HK-2 (cell line): ENCODE results near the gene EEF1A2.

Source experiments
- DNase-seq: peaks from one replicate; pipeline ENCODE4 v3.0.0-alpha.2; 2018; ENCODE audit not compliant: unreplicated experiment

EEF1A2 gene

DNA sequence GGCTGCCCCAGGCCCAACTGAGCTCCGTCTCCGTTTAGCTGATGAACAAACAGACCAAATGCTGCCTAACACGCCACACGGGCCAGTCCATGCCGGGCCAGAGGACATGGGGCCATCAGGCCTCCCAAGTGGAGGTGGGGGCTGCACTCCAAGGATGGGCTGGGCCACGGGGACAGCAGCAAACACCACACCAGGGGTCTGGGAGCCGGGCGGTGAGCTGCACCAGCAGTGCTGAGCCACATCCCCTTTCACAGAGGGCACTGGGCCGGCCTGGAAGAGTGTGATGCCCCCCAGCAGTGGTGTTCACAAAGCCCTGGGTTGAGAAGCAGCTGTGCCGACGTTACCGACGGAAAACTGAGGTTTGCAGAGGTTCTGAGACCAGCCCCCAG, 29.2 kb downstream of the EEF1A2 start:
- DNase-seq, result no peak

DNA sequence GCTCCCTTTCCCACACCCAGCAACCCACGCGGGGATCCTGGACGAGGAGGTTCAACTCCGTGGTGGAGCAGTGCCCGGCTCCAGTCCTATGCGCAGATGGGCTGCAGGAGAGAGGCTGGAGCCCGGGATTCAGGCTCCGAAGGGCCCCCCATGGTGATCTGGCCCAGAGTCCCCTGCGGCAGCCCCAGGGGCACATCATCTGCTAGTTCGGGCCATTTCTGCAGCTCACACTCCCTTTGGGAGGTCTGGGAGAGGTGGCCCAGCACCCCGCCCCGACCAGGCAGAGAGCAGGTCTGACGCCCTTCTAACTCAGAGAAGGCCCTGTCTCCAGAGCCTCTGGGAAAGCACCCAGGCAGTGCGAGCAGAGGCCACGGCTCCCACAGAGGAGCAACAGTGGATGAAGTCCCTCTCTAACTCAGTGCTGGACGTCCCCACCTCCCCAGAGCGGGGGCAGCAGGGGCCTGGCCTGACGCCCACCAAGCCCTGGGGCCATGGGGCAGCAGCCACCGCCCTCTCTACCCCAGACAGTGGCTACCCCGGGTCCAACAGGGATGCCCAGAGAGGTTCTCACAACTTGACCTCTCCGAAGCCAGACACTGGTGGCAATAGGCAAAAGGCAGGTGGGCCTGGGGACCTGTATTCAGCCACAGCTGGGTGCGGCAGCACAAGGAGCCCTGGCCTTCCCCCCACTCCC, 29.7 kb downstream of the EEF1A2 start:
- DNase-seq, result no peak

DNA sequence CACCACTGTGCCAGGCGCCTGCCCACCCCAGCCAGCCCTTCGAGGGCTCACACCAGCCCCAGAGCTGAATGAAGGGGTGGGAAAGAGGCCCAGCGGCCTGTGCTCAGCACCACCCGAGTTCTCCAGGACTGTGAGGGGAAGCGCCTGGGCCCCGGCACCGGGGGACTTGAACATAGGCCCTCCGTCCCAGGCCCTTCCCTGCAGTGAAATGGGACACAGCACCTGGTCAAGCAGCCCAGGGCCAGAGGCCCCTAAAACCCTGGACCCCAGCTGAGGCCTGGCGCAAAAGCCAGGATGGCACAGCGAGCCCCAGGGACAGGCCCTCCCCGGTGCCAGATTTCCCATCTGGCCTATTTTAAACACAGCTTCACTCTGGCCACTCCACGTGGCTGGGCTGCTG, 30.5 kb downstream of the EEF1A2 start:
- no peak for DNase-seq

DNA sequence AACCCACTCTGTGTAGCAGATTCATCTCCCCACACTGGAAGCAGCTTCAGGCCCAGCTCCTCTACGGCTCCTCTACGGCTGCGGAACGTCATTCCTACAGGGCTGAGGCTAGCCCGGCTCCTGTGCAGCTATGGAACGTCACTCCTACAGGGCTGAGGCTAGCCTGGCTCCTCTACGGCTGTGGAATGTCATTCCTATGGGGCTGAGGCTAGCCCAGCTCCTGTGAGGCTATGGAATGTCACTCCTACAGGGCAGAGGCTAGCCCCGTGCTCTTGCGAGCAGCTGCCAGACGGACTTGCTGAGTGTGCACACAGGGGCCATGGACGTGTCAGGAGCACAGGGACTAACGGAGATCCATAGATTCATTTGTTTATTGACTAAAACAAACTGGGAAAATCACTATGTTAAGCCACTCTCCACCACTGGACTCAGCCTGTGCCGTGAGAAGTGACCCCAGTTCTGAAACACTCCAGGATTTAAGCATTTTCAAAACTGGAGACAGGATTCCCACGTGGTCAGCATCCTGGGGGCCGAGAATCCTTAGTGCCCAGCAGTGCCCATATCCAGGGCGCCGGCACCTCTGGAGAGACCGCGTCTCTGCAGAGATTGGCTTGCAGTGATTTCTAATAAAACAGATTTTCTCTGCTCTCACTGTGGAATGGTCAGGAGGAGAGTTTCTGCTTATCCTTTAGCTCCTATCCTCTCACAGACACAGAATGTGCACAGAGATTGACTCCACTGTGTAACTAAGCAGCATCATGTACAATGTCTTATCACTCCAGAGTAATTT, 31.4 kb downstream of the EEF1A2 start:
- DNase-seq, result no peak

DNA sequence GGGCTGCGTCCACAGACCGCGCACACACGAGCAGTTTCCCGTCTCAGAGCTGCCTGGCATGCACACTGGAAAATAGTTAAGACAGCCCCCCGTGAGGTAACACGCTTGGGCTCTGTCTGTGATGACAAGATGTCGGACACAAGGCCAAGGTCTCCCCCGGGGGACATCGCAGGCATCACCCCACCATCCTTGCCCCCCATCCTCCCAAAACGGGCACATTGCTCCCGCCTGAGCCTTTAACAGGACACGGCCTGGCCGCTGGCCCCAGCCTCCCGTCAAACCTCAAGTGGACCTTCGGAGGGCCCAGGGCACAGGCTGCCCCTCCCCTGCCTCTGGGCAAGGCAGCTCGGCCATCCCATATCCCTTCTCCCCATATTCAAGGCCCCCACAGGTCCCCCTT, 32.0 kb downstream of the EEF1A2 start:
- no peak for DNase-seq

DNA sequence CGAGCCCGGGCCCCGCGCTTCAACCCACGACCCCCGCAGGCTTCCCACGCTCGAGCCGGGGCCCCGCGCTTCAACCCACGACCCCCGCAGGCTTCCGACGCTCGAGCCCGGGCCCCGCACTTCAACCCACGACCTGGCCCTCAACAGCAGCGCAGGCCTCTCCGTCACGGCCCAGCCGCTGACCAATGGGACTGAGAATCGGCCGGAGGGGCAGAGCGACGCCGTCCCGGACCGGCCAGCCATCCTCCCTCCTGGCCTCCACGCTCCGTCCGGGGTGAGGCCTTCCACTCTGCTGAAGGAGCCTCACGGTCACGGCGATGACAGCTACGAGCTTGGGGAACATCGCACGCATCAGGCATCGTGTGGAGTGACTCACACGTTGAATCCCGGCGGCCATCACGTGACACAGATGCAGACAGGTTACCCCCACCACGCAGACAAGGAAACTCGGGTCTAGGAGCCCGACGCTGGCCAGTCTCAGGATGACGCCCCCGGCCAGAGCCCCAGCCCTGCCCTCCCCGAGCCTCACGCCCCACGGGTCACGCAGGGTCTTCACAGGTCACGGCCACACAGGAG, 32.5 kb downstream of the EEF1A2 start:
- no peak for DNase-seq

DNA sequence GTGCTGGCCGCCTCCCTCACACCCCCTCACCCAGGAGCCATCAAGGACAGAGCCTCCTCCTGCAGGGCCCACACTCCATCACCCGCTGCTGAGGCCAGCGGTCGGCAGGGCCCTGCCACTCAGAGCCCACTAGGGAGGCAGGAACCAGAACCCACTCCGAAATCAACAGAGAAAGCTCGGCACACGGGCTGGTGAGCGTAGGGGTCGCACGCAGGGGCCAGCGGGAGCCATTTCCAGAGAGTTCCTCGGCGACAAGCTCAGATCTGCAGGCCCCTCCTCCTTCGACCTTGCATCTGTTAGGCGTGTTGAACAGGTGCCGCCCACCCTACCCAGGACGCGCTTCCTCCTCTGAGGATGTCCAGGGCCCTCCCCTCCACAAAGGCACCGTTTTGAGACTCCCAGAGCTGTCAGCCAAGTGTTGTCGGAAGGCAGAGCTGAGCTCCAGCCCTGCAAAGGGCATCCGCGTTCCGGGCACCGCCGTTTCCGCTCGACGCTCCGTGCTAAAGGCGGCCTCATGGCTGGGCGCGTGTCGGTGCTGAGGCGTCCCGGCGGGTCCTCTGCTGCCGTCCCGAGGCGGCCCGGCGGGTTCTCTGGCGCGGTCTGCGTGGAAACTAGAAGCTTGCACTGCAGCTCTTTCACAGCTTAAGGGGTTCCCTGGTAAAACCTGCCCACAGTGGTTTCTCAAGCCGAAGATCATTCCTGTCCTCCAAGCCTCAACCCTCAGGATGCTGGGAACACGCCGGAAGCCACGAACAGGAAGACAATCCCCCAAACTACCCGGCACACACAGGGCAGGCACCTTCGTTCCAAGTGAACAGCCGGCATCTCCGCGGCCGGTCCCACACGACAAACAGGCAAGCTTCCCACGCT, 33.3 kb downstream of the EEF1A2 start:
- no peak for DNase-seq

DNA sequence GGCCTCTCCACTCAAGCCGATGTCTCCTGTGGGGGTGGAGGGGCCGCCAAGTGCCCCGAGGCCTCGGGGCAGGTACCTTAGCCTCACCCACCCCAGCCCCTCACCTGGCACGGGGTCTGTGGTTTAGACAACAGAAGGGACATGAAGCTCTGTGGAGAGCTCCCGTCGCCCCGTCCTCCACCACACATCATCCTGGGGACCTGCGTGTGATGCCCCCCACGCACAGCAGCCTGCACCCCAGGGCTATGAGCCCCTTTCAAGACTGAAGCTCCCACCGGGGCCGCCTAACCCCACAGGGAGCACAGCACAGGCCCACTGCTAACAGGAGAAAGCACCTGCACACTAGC, 34.6 kb downstream of the EEF1A2 start:
- no peak for DNase-seq

DNA sequence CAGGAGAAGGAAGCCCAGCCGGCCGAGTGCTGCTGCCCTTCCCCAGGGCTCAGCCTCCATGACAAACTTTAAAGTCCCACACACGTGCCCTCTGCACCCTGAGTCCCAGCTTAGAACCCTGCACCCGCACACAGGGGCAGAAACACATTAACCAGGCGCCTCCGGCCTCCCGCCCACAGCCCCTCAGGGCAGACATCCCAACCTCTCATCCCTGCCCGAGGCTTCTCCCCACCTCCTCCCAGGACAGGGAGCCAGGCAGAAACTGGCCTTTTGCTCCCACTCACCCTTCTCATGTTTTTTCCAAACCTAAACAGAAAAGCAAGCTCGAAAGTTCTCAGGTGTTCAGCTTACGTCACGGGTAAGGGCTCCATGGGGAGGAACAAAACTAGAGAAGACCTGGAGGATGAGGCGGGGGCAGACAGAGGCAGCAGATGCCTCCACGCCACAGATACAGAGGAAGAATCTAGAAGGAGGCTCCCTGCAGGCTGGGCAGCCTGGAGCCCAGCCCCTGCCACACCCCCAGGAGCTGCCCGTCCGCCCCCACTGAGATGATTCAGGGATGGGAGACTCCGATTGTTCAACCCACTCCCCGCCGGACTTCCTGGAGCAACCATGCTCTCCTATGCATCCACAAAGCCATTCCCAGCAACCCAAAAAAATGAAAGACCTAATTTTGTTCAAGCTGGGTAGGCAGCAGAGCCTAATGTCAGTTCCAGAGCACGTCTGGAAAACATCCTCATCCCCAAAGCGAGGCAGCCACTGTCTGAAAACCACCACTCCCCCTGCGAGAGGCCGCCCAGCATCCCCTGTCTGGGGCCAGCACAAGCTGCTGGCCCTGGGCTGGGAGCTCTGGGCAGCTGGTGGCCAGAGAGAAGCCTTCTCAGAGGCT, 35.2 kb downstream of the EEF1A2 start:
- peak; percentile 52 for DNase-seq

DNA sequence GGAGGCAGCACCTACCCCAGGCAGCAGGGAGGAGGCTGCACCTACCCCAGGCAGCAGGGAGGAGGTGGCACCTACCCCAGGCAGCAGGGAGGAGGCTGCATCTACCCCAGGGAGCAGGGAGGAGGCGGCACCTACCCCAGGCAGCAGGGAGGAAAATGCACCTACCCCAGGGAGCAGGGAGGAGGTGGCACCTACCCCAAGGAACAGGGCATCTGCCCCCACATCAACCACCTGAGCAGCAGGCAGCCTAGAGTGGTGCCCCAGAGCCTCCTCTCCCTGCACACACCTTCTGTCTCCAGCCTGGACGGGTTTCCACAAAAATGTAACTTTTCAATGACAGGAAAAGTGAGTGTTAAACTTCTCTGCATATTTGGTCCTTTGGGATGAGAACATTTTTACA, 36.6 kb downstream of the EEF1A2 start:
- no peak for DNase-seq

DNA sequence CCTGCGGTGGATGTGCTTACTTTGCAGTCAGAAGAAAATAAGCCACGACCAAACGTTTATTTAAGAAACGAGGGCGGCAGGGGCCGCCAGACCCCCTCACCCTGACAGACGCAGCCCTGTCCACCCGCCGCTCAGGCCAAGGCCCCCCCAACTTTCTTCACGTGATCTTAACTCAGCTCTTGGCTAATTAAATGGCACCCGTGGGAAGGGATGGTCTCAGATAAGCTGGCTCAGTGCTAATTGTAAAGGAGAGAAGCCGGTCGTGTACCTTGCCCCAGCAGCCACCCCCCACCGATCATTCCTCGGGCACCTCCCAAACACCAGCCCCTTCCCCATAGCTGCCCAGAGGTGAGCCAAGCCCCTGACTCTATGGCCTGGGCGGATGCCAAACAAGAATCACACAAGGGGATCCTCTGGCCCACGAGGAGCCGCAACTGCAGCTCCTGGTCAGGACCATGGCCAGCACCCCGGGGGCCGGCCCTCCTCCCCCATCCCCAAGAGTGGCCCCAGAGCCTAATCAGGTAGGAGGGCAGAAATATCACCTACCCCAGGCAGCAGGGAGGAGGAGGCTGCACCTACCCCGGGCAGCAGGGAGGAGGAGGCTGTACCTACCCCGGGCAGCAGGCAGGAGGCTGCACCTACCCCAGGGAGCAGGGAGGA, 37.6 kb downstream of the EEF1A2 start:
- DNase-seq, result peak; percentile 56

DNA sequence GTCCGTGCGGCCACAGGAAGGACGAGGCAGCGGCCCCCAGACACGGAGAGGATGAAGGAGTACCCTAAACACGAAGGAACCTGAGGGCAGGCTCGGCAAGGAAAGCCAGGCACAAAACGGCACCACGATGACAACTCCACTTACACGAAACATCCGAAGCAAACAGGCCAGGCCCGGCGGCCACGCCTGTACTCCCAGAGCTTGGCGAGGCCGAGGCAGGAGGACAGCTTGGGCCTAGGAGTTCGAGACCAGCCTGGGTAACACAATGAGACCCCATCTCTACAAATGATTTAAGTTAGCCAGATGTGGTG, 39.9 kb downstream of the EEF1A2 start:
- no peak for DNase-seq

DNA sequence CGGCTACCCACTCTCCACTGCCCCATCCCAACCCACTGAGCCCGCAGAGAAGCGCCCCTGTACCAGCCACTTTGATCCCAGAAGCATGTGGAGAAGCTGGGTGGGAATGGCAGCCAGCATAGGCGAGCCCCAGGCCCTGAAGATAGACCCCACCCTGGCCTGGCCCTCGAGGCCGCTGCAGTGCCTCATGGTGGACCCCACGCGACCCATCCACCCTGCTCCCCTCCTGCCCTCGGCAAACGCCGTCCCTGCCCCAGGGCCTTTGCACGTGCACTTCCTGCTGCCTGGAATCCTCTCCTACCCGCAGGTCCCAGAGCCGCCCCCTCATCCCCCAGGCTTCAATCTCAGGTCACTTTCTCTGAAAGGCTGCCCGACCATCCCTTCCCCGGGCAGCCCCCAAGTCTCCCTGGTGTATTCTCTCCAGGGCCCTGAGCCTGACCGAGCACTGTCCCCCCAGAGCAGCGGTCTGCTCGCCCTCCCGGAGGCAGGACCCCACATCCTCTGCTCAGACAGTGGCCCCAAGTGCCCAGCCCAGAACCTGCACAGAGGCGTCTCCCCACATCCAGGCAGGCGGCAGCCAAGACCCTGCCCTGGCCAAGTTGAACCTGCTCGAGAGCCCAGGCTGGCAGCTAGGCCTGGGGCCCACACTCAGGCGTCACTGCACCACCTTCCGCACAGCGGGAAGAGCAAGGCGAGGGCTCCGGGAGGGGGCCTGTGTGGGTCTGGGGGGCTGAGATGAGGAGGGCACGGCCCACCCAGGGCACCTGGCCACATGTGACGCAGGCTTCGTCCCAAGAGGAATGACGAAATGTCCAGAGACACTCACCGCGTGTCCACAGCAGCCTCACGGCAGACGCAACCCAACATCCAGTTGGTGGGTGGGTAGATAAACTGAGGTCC, 40.5 kb downstream of the EEF1A2 start:
- DNase-seq, result no peak

DNA sequence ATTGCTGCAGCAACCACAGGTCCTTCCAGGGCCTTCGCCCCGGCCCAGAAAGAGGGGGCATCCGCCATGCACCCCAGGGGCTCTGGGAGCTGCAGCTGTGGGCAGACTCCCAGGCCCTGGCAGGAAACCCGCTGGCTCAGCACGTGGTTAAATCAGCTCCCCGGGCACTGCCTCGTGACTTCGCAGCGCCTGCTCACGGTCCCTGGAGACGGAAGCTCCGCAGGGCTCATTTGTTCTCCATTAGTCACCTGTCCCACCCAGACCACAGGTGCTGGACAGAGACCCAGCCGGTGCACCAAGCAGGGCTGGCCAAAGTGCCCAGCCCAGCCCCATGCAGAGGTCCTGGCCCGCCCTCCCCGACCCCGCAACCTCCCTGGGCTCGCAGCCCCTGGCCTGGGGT, 41.1 kb downstream of the EEF1A2 start:
- DNase-seq, result peak; percentile 88

DNA sequence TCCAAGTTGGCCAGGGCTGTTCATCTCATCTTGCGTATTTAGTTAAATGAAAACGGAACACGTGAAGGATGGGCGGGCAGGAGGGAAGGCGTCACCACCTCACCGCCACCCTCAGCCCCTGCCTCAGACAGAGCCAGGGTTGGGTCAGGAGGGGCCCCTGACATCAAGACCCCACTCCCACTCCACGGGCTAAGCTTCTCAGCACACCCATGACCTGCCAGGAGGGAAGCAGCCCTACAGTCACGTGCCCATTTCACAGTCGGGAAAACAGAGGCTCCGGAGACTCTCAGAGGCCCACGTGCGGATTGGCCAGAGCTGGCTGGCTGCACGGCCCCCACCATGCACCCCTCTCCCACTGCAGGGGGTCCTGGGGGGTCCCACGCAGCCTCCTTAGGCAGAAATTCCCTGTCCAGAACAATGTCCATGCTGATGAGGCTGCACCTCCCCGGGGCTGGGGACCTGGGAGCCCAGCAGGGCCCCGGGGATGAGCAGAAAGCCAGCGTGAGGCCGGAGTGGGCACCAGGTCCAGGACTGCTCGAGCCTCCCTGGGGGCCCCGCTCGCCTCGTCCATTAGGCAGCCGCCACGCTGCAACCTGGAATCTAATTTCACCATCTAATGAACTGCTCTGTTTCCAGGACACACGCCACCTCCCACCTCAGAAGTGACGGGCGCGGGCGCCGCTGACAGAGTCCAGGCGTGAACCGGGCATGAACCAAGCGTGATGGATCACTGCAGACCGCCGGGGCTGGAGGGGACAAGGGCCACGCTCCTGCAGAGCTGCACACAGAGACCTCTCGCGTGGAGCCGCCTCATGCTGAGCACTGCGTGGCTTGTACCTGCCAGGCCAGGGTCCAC, 42.2 kb downstream of the EEF1A2 start:
- no peak for DNase-seq

DNA sequence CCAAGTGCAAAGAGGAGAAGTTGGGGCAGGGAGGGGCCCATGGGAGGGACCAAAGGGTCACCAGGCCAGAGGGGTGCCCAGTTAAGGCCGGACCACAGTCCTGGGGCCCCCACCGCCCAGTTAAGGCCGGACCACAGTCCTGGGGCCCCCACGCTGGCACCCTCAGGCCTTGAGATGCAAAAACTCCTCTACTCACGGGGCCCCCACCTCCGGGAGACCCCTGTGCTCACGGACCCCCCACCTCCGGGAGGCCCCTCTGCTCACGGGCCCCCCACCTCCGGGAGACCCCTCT, 43.4 kb downstream of the EEF1A2 start:
- DNase-seq, result no peak

DNA sequence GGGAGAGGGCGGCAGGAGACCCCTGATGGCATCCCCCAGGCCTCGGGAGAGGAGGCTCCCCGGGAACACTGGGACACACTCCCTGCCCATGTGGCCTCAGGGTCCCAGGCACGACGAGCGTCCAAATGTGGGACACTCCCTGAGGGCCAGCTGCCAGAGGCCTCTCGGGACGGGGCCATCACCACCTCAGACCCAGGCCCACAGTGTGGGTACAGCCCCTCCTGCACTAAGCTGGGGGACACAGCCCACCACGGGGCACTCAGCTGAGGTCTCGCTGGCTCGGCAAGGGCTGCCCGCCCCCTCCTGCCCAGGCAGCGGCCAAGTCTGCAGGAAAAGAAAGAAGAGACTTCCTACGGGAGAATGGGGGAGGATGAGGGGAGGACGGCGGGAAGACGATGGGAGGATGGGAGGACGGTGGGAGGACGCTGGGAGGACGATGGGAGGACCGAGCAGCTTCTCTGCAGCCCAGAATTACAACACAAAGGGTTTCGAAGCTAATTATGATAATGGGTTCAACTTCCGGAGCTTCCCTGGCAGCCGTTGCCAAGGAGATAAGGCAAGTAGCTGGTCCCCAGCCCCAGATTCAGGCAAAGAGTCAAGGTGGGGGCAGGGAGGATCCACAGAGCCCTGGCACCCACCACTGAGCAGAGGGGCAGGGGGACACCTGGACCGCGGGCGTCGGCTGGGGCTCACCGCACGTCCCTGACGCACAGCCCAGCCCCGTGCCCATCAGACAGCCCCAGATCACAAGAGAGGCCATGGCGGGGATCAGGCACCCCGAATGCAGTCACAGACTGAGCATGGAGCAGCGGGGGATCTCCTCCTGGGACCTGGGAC, 43.9 kb downstream of the EEF1A2 start:
- DNase-seq, result no peak

DNA sequence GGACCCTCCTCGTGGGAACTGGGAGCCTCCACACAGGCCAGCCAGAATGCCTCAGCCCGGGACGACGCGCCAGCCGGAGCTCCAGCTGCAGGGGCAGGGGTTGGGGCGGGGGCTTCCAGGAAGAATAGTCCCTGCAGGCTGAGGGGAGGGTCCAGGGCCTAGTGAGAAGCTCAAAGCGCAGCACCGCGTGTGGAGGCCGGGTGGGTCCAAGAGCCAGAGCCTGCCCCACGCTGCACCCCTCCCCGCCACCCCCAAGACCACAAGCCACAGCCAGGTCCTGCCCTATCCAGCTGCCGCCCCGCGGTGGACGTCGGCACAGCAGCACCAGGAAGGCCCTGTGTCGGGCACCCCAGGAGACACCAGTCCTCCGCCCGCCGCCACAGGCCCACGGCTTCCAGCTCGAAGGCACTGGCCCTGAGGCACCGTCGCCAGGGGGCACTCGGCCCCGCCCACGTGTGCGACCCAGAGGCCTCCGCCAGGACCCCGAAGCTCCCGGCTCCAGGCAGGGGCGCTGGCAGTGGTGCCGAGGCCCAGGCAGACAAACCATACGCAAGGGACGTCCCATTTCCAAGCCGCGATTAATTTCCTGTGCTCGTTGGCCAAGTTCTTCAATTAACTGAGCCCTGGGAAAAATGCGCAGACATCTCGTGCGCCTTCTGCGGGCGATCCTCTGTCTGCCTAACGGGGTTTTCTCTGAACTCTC, 45.9 kb downstream of the EEF1A2 start:
- DNase-seq, result no peak
